Gastrocnemius medialis (tissue), 4 donors: ENCODE results near the gene CPZ.

Experiments used
- POLR2A ChIP-seq, 2 donors: fragments of 450-650 bp; IDR thresholded peaks; one replicate each; pipeline ENCODE4 v1.6.1; 2017; ENCODE audit warnings: antibody characterized with exemption in 2 of 2, mild to moderate bottlenecking in 2 of 2, moderate library complexity in 2 of 2
- TF ChIP-seq, protein P1 (sequence below), 5 experiments: fragments of 450-650 bp in 3 of 5; fragments of 200-600 bp in 2 of 5; sonication (generic) in 2 of 5; IDR thresholded peaks in 4 of 5; conservative IDR thresholded peaks in 1 of 5; 1 replicate in 4 of 5; 2 replicates in 1 of 5; pipeline ENCODE4 v1.5.1; 2016 to 2019; ENCODE audit warnings: antibody characterized with exemption in 5 of 5, mild to moderate bottlenecking in 3 of 5, moderate library complexity in 3 of 5

- TF ChIP-seq, protein P1, sequence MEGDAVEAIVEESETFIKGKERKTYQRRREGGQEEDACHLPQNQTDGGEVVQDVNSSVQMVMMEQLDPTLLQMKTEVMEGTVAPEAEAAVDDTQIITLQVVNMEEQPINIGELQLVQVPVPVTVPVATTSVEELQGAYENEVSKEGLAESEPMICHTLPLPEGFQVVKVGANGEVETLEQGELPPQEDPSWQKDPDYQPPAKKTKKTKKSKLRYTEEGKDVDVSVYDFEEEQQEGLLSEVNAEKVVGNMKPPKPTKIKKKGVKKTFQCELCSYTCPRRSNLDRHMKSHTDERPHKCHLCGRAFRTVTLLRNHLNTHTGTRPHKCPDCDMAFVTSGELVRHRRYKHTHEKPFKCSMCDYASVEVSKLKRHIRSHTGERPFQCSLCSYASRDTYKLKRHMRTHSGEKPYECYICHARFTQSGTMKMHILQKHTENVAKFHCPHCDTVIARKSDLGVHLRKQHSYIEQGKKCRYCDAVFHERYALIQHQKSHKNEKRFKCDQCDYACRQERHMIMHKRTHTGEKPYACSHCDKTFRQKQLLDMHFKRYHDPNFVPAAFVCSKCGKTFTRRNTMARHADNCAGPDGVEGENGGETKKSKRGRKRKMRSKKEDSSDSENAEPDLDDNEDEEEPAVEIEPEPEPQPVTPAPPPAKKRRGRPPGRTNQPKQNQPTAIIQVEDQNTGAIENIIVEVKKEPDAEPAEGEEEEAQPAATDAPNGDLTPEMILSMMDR (IDR thresholded peaks at IDR 0.05 in 4 of 5, conservative IDR thresholded peaks at IDR 0.05 in 1 of 5) = no peak
- TF ChIP-seq POLR2A (IDR thresholded peaks at IDR 0.05) = no peak
Measured at GRCh38 chr4:8579526-8580320, 12.8 kb upstream of the CPZ start.
